ENCODE data around the gene GRM7. TPM values are rescaled to one million over a fixed set of nuclear protein-coding genes. Genes with fewer than 3 reads are reported as not detected.

Gene GRM7
- total and polyA plus RNA-seq, 2 experiments from 2014 or later, result 0.40 TPM; not detected in 1

DNA sequence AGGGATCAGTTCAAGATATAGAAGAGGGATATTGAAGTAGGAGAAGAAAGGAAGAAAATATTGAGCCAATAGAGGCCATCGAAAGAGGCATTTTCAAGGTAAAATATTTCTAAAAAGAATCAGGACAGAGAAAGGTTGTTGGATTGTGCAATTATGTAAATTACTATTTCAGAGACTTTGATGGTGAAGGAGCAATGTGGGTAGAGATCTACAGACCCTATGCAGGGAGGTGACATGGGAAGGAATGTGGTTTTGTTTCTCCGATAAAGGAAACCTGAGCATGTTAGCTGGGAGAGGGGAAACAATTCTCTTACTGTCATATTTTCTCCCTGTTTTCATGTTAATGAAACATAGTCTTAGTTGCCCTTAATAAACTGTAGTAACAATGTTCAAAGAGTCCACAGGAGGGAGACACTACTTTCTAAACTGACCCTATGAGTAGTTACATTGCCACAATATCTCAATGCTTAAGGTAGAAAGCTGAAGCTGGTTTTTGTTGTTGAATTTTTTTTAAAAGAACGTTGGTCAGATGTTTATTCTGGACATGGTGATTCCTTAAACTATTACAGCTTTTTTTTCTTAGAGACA lies 133.3 kb downstream of the GRM7 start:
- Histone ChIP-seq H3K79me2 (replicated peaks; ENCODE audit: insufficient read depth) (no peaks in the 10 kb centered on the region), H4K20me1 (replicated peaks; ENCODE audit: insufficient read depth) (no peaks in the 10 kb centered on the region), H3F3A (replicated peaks; ENCODE audit: low read depth) (no peaks in the 10 kb centered on the region), H3K4me1 (ENCODE audit: insufficient read depth) (no peaks in the 10 kb centered on the region), H3K9me2 (ENCODE audit: insufficient read depth) (no peaks in the 10 kb centered on the region), H3K27ac (ENCODE audit: low read depth) (no peak overlapping the region), H3K36me3 (ENCODE audit: insufficient read depth) (no peaks in the 10 kb centered on the region), H3K4me2 (no peak overlapping the region), H2AFZ (no peak overlapping the region), H3K4me3 (no peak overlapping the region), H3K27me3 (ENCODE audit: insufficient read depth) (no peaks in the 10 kb centered on the region)
- Mint-ChIP-seq H3K9me3 (peaks cover 80% of the 10 kb centered on the region), H3K4me1 (no peaks in the 10 kb centered on the region; the same call in 1 of the 3 replicates), H3K4me3 (no peak overlapping the region), H3K27ac (no peak overlapping the region), H3K36me3 (ENCODE audit: low read depth) (peaks cover 10% of the 10 kb centered on the region; the same call in 1 of the 3 replicates), H3K27me3 (ENCODE audit: insufficient read depth, low read depth, poor library complexity) (peaks cover 1% of the 10 kb centered on the region)
- ATAC-seq (no peak), DNase-seq (ENCODE audit: low spot score) (peak; percentile 16)
- TF ChIP-seq, protein P1, sequence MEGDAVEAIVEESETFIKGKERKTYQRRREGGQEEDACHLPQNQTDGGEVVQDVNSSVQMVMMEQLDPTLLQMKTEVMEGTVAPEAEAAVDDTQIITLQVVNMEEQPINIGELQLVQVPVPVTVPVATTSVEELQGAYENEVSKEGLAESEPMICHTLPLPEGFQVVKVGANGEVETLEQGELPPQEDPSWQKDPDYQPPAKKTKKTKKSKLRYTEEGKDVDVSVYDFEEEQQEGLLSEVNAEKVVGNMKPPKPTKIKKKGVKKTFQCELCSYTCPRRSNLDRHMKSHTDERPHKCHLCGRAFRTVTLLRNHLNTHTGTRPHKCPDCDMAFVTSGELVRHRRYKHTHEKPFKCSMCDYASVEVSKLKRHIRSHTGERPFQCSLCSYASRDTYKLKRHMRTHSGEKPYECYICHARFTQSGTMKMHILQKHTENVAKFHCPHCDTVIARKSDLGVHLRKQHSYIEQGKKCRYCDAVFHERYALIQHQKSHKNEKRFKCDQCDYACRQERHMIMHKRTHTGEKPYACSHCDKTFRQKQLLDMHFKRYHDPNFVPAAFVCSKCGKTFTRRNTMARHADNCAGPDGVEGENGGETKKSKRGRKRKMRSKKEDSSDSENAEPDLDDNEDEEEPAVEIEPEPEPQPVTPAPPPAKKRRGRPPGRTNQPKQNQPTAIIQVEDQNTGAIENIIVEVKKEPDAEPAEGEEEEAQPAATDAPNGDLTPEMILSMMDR (conservative IDR thresholded peaks at IDR 0.05; ENCODE audit: low read depth in 2 of 2), result peak in 1 of 2 experiments; percentile 21; a peak in 2 of 4 replicates
- no peak for TF ChIP-seq JUNB (IDR thresholded peaks at IDR 0.05; ENCODE audit: unreplicated experiment)

DNA sequence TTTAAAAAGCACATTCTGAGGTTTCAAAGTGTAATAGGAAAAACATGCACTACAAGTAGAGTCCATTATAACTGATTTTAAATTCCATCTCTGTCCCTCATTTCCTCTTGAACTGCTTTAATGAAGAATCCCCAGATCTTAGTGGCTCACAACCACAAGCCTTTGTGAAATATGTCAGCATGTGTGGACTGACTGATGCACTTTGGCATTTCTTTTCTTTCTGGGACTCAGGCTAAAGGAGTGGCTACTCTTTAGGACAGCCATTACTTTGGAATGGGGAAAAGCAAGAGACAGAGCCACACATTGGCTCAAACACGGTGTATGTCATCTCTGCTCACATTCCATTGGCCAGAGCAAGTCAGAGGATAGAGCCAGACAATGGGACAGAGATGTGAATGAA lies 139.6 kb downstream of the GRM7 start:
- Histone ChIP-seq H2AFZ (no peak overlapping the region), H4K20me1 (replicated peaks; ENCODE audit: insufficient read depth) (no peaks in the 10 kb centered on the region), H3K4me3 (no peak overlapping the region), H3K4me1 (ENCODE audit: insufficient read depth) (no peaks in the 10 kb centered on the region), H3K27ac (ENCODE audit: low read depth) (no peak overlapping the region), H3K4me2 (no peak overlapping the region), H3K36me3 (ENCODE audit: insufficient read depth) (peaks cover 4% of the 10 kb centered on the region; the same call in 1 of the 2 replicates), H3K27me3 (ENCODE audit: insufficient read depth) (no peaks in the 10 kb centered on the region), H3F3A (replicated peaks; ENCODE audit: low read depth) (no peaks in the 10 kb centered on the region), H3K79me2 (replicated peaks; ENCODE audit: insufficient read depth) (no peaks in the 10 kb centered on the region), H3K9me2 (ENCODE audit: insufficient read depth) (no peaks in the 10 kb centered on the region)
- H3K9me3 Mint-ChIP-seq, result peaks cover 66% of the 10 kb centered on the region
- H3K36me3 Mint-ChIP-seq (ENCODE audit: low read depth), result peaks cover 19% of the 10 kb centered on the region; the same call in 2 of the 3 replicates
- H3K4me1 Mint-ChIP-seq, result no peaks in the 10 kb centered on the region
- DNase-seq (ENCODE audit: low spot score) (no peak), ATAC-seq (no peak)
- no peak overlapping the region for H3K27ac Mint-ChIP-seq
- H3K4me3 Mint-ChIP-seq, result no peak overlapping the region
- H3K27me3 Mint-ChIP-seq (ENCODE audit: insufficient read depth, low read depth, poor library complexity), result peaks cover 1% of the 10 kb centered on the region
- no peak for TF ChIP-seq EZH2 (IDR thresholded peaks at IDR 0.05; ENCODE audit: low read depth, unreplicated experiment)
- TF ChIP-seq, protein P1 (conservative IDR thresholded peaks at IDR 0.05; ENCODE audit: low read depth in 2 of 2), result no peak
- TF ChIP-seq ZNF114 (CRISPR knock-in tag; IDR thresholded peaks at IDR 0.05), result no peak
- TF ChIP-seq JUNB (IDR thresholded peaks at IDR 0.05; ENCODE audit: unreplicated experiment), result no peak
- TF ChIP-seq POLR2AphosphoS5 (IDR thresholded peaks at IDR 0.05; ENCODE audit: low read depth), result no peak
- TF ChIP-seq CREB1 (CRISPR knock-in tag; IDR thresholded peaks at IDR 0.05; ENCODE audit: low read depth), result no peak
- TF ChIP-seq, protein P2, sequence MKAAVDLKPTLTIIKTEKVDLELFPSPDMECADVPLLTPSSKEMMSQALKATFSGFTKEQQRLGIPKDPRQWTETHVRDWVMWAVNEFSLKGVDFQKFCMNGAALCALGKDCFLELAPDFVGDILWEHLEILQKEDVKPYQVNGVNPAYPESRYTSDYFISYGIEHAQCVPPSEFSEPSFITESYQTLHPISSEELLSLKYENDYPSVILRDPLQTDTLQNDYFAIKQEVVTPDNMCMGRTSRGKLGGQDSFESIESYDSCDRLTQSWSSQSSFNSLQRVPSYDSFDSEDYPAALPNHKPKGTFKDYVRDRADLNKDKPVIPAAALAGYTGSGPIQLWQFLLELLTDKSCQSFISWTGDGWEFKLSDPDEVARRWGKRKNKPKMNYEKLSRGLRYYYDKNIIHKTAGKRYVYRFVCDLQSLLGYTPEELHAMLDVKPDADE (IDR thresholded peaks at IDR 0.05), result no peak
- TF ChIP-seq, protein P3, sequence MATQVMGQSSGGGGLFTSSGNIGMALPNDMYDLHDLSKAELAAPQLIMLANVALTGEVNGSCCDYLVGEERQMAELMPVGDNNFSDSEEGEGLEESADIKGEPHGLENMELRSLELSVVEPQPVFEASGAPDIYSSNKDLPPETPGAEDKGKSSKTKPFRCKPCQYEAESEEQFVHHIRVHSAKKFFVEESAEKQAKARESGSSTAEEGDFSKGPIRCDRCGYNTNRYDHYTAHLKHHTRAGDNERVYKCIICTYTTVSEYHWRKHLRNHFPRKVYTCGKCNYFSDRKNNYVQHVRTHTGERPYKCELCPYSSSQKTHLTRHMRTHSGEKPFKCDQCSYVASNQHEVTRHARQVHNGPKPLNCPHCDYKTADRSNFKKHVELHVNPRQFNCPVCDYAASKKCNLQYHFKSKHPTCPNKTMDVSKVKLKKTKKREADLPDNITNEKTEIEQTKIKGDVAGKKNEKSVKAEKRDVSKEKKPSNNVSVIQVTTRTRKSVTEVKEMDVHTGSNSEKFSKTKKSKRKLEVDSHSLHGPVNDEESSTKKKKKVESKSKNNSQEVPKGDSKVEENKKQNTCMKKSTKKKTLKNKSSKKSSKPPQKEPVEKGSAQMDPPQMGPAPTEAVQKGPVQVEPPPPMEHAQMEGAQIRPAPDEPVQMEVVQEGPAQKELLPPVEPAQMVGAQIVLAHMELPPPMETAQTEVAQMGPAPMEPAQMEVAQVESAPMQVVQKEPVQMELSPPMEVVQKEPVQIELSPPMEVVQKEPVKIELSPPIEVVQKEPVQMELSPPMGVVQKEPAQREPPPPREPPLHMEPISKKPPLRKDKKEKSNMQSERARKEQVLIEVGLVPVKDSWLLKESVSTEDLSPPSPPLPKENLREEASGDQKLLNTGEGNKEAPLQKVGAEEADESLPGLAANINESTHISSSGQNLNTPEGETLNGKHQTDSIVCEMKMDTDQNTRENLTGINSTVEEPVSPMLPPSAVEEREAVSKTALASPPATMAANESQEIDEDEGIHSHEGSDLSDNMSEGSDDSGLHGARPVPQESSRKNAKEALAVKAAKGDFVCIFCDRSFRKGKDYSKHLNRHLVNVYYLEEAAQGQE (IDR thresholded peaks at IDR 0.05; ENCODE audit: unreplicated experiment), result no peak
- TF ChIP-seq STAT1 (IDR thresholded peaks at IDR 0.05; ENCODE audit: unreplicated experiment), result no peak
- TF ChIP-seq EZH2phosphoT487 (IDR thresholded peaks at IDR 0.05; ENCODE audit: unreplicated experiment), result no peak
